ENCODE results near the gene ZC3H6.
"Not testable (repeated sequence)": the region's sequence is repeated elsewhere in the genome, so short reads cannot be mapped to it uniquely, and the experiment has no call there.

ZC3H6 gene

GRCh38 chr2:112342067-112342550, 66.7 kb downstream of the ZC3H6 start:
- H3K4me3 ChIP-seq (ENCODE audit: low read length): no peak overlapping the region
- no peaks in the 10 kb centered on the region for H3K4me1 ChIP-seq (ENCODE audit: control insufficient read depth, low read depth, low read length)
- no peaks in the 10 kb centered on the region for H3K27me3 ChIP-seq (ENCODE audit: control insufficient read depth, insufficient read depth, low read length)
- H3K27ac ChIP-seq (ENCODE audit: low read length): no peak overlapping the region
- H3K36me3 ChIP-seq (ENCODE audit: control insufficient read depth, low read depth, low read length): no peaks in the 10 kb centered on the region
- H3K9me3 ChIP-seq (ENCODE audit: control insufficient read depth, low read depth, low read length): no peaks in the 10 kb centered on the region
- H3K9ac ChIP-seq (ENCODE audit: low read length): no peak overlapping the region

- Histone ChIP-seq H3K9me3 (ENCODE audit: control insufficient read depth, low read depth, low read length) (no peaks in the 10 kb centered on the region), H3K9ac (ENCODE audit: low read length) (no peak overlapping the region), H3K27ac (ENCODE audit: low read length) (no peak overlapping the region), H3K4me1 (ENCODE audit: control insufficient read depth, low read depth, low read length) (no peaks in the 10 kb centered on the region), H3K4me3 (ENCODE audit: low read length) (no peak overlapping the region), H3K36me3 (ENCODE audit: control insufficient read depth, low read depth, low read length) (no peaks in the 10 kb centered on the region), H3K27me3 (ENCODE audit: control insufficient read depth, insufficient read depth, low read length) (no peaks in the 10 kb centered on the region)
These were observed 68.6 kb downstream of the ZC3H6 start for GRCh38 chr2:112343827-112344585.

GRCh38 chr2:112345030-112346027, 69.9 kb downstream of the ZC3H6 start:
- H3K4me1 ChIP-seq (ENCODE audit: control insufficient read depth, low read depth, low read length): no peaks in the 10 kb centered on the region
- H3K9me3 ChIP-seq (ENCODE audit: control insufficient read depth, low read depth, low read length): no peaks in the 10 kb centered on the region
- H3K27me3 ChIP-seq (ENCODE audit: control insufficient read depth, insufficient read depth, low read length): no peaks in the 10 kb centered on the region
- no peak overlapping the region for H3K9ac ChIP-seq (ENCODE audit: low read length)
- H3K27ac ChIP-seq (ENCODE audit: low read length): no peak overlapping the region
- no peak overlapping the region for H3K4me3 ChIP-seq (ENCODE audit: low read length)
- H3K36me3 ChIP-seq (ENCODE audit: control insufficient read depth, low read depth, low read length): no peaks in the 10 kb centered on the region

- H3K9me3 ChIP-seq (ENCODE audit: control insufficient read depth, low read depth, low read length); H3K4me3 ChIP-seq (ENCODE audit: low read length); H3K36me3 ChIP-seq (ENCODE audit: control insufficient read depth, low read depth, low read length); H3K4me1 ChIP-seq (ENCODE audit: control insufficient read depth, low read depth, low read length); H3K27ac ChIP-seq (ENCODE audit: low read length); H3K9ac ChIP-seq (ENCODE audit: low read length); H3K27me3 ChIP-seq (ENCODE audit: control insufficient read depth, insufficient read depth, low read length): not testable (repeated sequence)
These were observed 76.9 kb downstream of the ZC3H6 start for GRCh38 chr2:112352292-112352691.

GRCh38 chr2:112352809-112353603, 77.6 kb downstream of the ZC3H6 start:
- H3K27me3 ChIP-seq (ENCODE audit: control insufficient read depth, insufficient read depth, low read length); H3K27ac ChIP-seq (ENCODE audit: low read length); H3K4me1 ChIP-seq (ENCODE audit: control insufficient read depth, low read depth, low read length); H3K4me3 ChIP-seq (ENCODE audit: low read length); H3K9ac ChIP-seq (ENCODE audit: low read length); H3K36me3 ChIP-seq (ENCODE audit: control insufficient read depth, low read depth, low read length); H3K9me3 ChIP-seq (ENCODE audit: control insufficient read depth, low read depth, low read length): not testable (repeated sequence)

GRCh38 chr2:112354335-112354734, 78.9 kb downstream of the ZC3H6 start:
- H3K27ac ChIP-seq (ENCODE audit: low read length); H3K27me3 ChIP-seq (ENCODE audit: control insufficient read depth, insufficient read depth, low read length); H3K4me1 ChIP-seq (ENCODE audit: control insufficient read depth, low read depth, low read length); H3K36me3 ChIP-seq (ENCODE audit: control insufficient read depth, low read depth, low read length); H3K4me3 ChIP-seq (ENCODE audit: low read length); H3K9me3 ChIP-seq (ENCODE audit: control insufficient read depth, low read depth, low read length); H3K9ac ChIP-seq (ENCODE audit: low read length): not testable (repeated sequence)

- H3K27ac ChIP-seq (ENCODE audit: low read length); H3K9ac ChIP-seq (ENCODE audit: low read length); H3K4me1 ChIP-seq (ENCODE audit: control insufficient read depth, low read depth, low read length); H3K9me3 ChIP-seq (ENCODE audit: control insufficient read depth, low read depth, low read length); H3K4me3 ChIP-seq (ENCODE audit: low read length); H3K36me3 ChIP-seq (ENCODE audit: control insufficient read depth, low read depth, low read length); H3K27me3 ChIP-seq (ENCODE audit: control insufficient read depth, insufficient read depth, low read length): not testable (repeated sequence)
These were observed 84.7 kb downstream of the ZC3H6 start for GRCh38 chr2:112360055-112360454.

Measured in iPS-18a (cell line).